ENCODE results near the gene GNAQ. TPM values are rescaled to one million over a fixed set of nuclear protein-coding genes. Genes with fewer than 3 reads are reported as not detected.

The GNAQ gene
- total RNA-seq, 1 donor from 2014 or later = 0.20 TPM

GRCh38 chr9:77947651-77948050, 84.0 kb downstream of the GNAQ start:
- Mint-ChIP-seq H3K4me1 (peaks cover 18% of the 10 kb centered on the region), H3K9me3 (no peaks in the 10 kb centered on the region), H3K36me3 (ENCODE audit: low read depth) (no peaks in the 10 kb centered on the region), H3K27ac (no peak overlapping the region), H3K4me3 (no peak overlapping the region), H3K27me3 (peaks cover 5% of the 10 kb centered on the region)
- CTCF ChIA-PET = no interaction called here
- DNase-seq (no peak), ATAC-seq (ENCODE audit: low read depth) (no peak)
- TF ChIP-seq, protein P1, sequence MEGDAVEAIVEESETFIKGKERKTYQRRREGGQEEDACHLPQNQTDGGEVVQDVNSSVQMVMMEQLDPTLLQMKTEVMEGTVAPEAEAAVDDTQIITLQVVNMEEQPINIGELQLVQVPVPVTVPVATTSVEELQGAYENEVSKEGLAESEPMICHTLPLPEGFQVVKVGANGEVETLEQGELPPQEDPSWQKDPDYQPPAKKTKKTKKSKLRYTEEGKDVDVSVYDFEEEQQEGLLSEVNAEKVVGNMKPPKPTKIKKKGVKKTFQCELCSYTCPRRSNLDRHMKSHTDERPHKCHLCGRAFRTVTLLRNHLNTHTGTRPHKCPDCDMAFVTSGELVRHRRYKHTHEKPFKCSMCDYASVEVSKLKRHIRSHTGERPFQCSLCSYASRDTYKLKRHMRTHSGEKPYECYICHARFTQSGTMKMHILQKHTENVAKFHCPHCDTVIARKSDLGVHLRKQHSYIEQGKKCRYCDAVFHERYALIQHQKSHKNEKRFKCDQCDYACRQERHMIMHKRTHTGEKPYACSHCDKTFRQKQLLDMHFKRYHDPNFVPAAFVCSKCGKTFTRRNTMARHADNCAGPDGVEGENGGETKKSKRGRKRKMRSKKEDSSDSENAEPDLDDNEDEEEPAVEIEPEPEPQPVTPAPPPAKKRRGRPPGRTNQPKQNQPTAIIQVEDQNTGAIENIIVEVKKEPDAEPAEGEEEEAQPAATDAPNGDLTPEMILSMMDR (IDR thresholded peaks at IDR 0.05) = no peak
- intact Hi-C loops (cut with micrococcal nuclease) = no loop called here
- POLR2A ChIA-PET = no interaction called here

DNA sequence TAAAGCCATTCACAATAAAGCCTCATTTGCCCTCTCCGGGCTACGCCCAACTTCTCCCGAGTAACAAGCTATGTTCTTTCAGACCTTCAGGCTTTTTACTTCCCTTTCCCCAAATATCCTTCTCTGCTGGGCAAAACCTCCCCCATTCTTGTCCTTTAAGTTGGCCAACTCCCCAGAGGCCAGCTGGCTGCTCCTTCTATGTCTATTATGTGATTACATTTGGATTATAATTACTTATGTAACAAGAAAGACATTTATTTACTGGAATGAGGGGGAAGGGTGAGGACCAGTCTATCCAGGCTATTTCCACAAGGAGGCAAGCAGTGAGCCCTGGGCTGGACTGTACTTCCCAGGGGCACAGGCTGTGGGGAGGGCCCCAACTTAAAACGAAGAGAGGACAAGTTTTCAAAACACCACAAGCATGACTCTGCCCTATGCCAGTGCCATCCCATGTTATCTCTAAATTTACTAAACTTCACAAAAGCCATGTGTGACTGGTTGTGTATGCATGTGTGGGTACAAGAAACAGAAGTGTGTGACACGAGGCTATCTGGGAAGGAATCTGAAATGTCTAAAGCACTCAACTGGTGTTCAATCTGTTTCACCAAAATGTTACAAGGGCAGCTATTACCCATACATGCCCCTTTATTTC, 84.5 kb downstream of the GNAQ start:
- Mint-ChIP-seq H3K36me3 (ENCODE audit: low read depth) (no peaks in the 10 kb centered on the region), H3K9me3 (no peaks in the 10 kb centered on the region), H3K4me3 (no peak overlapping the region), H3K4me1 (peaks cover 18% of the 10 kb centered on the region), H3K27me3 (peaks cover 5% of the 10 kb centered on the region), H3K27ac (no peak overlapping the region)
- DNase-seq (no peak), ATAC-seq (ENCODE audit: low read depth) (no peak)
- TF ChIP-seq, protein P1 (IDR thresholded peaks at IDR 0.05) = no peak
- intact Hi-C loops (cut with micrococcal nuclease) = no loop called here
- ChIA-PET CTCF (no interaction called here), POLR2A (no interaction called here)

GRCh38 chr9:77946296-77946695, 85.3 kb downstream of the GNAQ start:
- Mint-ChIP-seq H3K4me3 (no peak overlapping the region), H3K27me3 (peaks cover 3% of the 10 kb centered on the region), H3K9me3 (no peaks in the 10 kb centered on the region), H3K27ac (no peak overlapping the region), H3K4me1 (peaks cover 18% of the 10 kb centered on the region), H3K36me3 (ENCODE audit: low read depth) (no peaks in the 10 kb centered on the region)
- DNase-seq (no peak), ATAC-seq (ENCODE audit: low read depth) (no peak)
- CTCF ChIA-PET = no interaction called here
- TF ChIP-seq, protein P1 (IDR thresholded peaks at IDR 0.05) = no peak
- POLR2A ChIA-PET = no interaction called here
- intact Hi-C loops (cut with micrococcal nuclease) = no loop called here

DNA sequence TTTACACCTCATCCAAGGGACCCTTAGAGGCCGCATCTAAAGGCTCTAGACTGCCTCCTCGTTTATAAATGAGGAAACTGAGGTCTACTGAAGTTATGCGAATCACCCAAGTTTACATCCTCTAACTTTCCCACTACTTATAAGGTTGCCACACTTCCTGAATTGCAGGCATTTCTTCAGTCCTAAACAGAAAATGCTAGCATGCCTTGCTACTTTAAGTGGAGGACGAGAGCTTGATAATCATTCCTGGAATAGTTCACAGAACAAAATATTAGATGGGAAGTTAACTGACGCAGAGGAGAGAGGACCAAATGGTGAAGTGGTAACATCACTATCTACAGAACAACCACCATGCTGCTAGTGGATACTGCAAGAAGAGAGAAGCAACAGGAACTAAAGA, 85.8 kb downstream of the GNAQ start:
- peaks cover 18% of the 10 kb centered on the region for H3K4me1 Mint-ChIP-seq
- no peaks in the 10 kb centered on the region for H3K36me3 Mint-ChIP-seq (ENCODE audit: low read depth)
- ATAC-seq (ENCODE audit: low read depth) (no peak), DNase-seq (no peak)
- TF ChIP-seq, protein P1 (IDR thresholded peaks at IDR 0.05) = no peak
- H3K27ac Mint-ChIP-seq = no peak overlapping the region
- CTCF ChIA-PET = no interaction called here
- intact Hi-C loops (cut with micrococcal nuclease) = no loop called here
- no peak overlapping the region for H3K4me3 Mint-ChIP-seq
- POLR2A ChIA-PET = no interaction called here
- H3K9me3 Mint-ChIP-seq = no peaks in the 10 kb centered on the region
- H3K27me3 Mint-ChIP-seq = peaks cover 3% of the 10 kb centered on the region

- H3K27ac Mint-ChIP-seq = no peak overlapping the region
- ChIA-PET CTCF (no interaction called here), POLR2A (no interaction called here)
- ATAC-seq (ENCODE audit: low read depth) (no peak), DNase-seq (no peak)
- H3K4me1 Mint-ChIP-seq = peaks cover 9% of the 10 kb centered on the region
- TF ChIP-seq, protein P1 (IDR thresholded peaks at IDR 0.05) = no peak
- H3K9me3 Mint-ChIP-seq = no peaks in the 10 kb centered on the region
- intact Hi-C loops (cut with micrococcal nuclease) = no loop called here
- no peaks in the 10 kb centered on the region for H3K36me3 Mint-ChIP-seq (ENCODE audit: low read depth)
- peaks cover 3% of the 10 kb centered on the region for H3K27me3 Mint-ChIP-seq
- H3K4me3 Mint-ChIP-seq = no peak overlapping the region
These were observed 86.9 kb downstream of the GNAQ start for GRCh38 chr9:77944556-77945243.
